ENCODE measurements around the gene LRRN2.

LRRN2 gene

DNA sequence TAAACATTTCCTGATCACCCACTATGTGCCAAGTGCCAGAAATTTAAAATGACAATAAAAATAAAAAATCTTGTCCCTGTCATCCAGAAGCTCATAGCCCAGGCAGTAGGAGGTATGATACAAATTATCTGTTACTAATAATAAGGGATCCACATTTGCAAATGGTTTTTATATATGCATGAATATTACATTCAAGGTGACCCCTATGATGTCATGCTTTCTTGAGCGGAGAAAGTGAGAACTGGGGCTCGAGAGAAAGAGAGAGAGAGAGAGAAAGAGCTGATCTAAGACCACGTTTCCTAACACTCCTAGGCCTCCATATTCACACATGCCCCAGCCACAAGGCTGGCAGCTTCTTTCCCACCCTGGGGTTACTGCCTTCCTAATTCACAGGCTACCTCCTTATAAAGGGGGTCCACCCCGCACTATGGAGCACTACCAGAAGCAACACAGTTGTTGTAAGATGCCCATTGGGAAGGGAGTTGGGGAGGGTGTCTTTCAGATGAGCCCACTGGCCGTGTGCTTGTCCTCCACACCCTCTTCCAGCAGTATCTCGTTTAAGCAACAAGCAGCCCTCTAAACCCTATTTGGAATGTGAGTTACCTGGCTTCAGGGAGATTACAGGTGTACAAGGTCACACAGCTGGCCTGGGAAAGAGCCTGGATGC, 28.8 kb upstream of the LRRN2 start:
- DNase-seq: no peak
- in situ Hi-C loops (cut with HindIII; ENCODE audit: low pct_ligation_motif_present, low pct_unique_long_range_greater_than_20kb, low sequenced_read_pairs): no loop called here

DNA sequence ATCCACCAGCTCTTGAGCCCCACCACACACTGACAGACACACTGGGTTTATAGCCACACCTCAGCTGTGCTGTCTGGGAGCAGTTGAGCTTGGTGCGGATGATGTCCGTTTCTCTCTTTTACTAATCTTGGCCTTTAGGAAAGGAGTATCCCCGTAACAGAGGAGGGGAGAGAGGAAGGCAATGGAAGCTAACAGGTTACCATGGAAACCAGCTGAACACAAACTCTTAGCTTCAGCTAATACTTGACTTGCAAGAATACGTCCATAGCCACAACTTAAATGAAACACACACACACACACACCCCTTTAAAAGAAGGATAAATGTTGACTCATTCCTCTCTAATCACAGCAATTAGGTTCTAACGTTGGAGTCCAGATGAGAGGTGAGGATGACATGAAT, 28.0 kb upstream of the LRRN2 start:
- in situ Hi-C loops (cut with HindIII; ENCODE audit: low pct_ligation_motif_present, low pct_unique_long_range_greater_than_20kb, low sequenced_read_pairs): no loop called here
- DNase-seq: no peak

DNA sequence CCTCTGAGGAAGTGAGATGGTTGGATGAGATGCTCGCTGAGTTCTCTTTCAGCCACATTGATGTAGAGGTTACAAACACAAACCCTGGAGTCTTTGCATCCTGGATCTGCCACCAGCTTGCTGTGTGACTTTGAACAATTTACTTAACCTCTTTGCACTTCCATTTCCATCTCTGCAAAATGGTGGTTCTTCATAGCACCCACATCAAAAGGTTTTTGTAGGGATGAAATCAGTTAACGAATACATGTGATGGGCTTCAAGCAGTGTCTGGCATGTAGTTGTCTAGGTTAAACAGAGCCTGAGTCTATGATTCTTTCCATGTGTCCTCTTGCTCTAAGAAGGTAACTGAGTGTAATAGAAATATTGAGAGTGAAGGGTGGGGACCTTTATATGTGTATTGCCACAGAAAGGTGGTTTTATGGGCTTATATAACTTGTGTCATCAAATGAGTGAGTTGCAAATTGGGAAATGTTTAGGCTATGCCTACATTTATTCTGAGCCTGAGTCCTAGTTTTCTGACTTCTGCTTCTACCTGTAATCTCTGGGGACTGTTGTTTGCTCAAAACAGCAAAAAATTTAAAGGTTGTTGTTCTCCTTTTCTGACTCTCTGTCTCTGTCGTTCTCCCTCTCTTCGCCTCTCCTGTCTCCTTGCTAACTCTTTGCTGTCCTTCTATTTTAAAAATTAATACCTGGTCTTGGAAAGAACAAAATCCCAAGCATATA, 27.3 kb upstream of the LRRN2 start:
- DNase-seq: no peak

DNA sequence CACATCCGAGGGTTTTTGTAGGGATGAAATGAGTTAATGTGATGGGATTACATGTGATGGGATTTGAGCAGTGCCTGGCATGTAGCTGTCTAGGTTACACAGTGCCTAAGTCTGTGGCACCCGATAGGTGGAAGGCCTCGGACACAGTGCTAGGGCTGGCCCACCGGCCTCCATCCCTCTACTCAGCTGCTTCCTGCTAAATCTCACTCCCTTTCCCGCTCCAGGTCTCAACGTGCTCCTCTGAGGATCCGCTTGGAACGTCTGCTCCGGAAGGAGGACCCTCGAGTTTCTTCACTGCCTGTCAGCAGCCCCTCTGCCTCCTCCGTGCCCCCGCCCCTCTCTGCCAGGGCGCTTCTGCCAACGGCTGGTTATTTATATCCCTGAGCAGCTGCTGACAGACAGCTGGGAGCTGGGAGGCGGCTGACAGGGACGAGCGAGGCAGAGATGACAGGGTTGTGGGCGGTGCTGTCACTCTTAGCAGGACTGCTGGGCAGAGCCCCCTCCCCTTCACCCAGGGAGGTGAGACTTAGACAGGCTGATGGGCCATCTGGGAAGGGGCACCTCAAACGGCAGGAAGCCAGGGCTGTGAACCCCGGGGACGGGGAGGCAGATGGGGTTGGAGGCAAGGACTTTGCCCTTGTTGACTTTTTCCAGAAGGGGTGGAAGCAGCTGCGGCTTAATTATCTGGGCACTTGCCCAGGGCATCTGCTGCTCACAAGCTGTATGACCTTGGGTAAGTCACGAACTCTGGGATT, 26.6 kb upstream of the LRRN2 start:
- in situ Hi-C loops (cut with HindIII; ENCODE audit: low pct_ligation_motif_present, low pct_unique_long_range_greater_than_20kb, low sequenced_read_pairs): no loop called here
- DNase-seq: no peak

More for the DNA sequence above, 27.3 kb upstream of the LRRN2 start:
- in situ Hi-C loops (cut with HindIII; ENCODE audit: low pct_ligation_motif_present, low pct_unique_long_range_greater_than_20kb, low sequenced_read_pairs): no loop called here

DNA sequence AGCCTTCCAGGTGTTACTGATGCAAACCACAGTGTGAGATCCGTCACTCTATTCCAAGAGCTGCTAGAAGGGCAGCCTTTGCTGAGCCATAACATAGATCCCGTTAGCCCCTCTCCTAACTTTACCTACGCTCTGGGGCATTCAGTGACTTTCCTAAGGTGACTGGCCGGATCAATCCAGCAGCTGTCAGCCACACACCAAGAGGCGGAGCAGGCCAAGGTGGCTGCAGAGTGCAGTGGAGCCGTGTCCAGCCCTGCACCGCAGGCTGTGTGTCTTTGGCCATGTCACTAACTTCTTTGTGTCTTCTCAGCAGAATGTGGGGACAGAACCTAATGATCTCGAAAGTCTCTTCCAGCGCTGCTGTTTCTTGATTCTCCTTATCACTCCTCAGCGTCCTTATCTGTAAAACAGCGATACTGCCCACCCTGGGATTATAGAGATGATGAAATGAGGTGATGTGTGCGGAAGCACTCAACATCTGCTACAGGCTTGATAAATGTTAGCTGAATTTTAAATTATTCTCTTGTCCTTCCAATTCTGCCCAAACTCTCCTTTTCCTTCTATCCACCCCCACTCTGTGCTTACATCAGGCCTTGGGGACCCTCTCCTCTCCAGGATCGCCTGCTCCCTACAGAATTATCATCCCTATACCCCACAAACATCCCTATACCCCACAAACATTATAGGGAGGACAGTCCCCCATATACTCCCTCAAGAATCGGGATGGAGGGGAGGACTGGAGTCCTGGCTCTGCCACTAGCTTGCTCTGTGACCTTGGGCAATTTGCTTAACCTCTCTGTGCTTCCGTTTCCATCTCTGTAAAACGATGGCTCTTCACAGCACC, 25.8 kb upstream of the LRRN2 start:
- DNase-seq: no peak
- in situ Hi-C loops (cut with HindIII; ENCODE audit: low pct_ligation_motif_present, low pct_unique_long_range_greater_than_20kb, low sequenced_read_pairs): no loop called here

DNA sequence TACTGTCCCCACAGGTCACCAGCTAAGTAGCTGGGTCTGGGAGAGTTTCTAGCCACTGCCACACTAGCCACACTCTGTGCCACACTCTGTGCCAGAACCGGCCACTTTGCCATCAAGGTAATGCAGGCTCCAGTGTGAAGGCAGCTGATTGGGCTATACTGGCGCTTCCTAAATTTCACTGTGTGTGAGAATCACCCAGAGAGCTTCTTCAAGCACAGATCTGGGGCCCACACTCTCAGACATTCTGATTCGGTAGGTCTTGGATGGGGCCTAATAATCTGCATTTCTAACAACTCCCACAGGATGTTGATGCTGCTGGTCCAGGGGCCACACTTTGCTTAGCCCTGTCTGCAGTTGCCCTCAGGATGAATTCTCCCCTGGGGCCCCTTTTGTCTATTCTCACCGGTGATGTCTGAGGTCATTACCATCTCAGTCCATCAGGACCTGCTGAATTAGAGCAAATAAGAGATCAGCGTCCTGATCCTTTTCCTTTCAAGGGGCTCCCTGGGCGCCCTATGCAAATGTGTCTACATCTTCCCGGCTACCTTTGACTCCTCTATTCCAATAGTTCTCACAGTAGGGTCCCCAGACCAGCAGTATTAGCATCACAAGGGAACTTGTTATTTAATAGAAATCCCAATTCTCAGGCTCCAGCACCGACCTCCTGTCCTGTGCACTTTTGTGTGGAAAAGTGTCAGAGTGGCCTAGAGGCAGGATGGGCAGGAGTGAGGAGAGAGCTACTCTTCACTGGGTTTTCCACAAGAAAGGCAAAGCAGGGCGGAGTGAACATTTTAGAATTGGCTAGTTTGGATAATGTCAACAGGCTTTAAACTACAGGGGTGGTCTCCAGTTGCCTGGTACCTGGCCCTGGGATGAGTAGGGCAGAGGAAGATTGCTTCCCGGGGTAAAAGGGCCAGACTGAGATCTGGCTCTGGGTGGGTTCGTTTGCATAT, 24.7 kb upstream of the LRRN2 start:
- DNase-seq: no peak
- in situ Hi-C loops (cut with HindIII; ENCODE audit: low pct_ligation_motif_present, low pct_unique_long_range_greater_than_20kb, low sequenced_read_pairs): no loop called here

DNA sequence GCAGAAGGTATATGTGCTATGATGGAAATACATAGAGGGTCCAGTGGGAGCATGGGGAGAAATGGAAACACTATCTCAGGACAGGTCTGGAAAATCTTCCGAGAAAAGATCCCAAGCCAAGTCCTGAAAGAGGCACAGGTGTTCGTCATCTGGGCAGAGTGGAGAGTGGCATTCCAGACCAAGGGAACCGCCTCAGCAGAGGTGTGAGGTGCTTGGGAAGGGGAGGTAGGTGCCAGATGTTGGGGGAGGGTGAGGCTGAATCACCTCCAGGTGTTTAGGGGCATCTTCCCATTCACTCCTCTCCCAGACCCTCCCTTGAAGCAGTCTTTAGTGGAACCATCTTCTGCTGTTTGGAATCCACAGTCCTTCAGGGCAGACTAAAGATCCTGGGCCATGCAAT, 23.5 kb upstream of the LRRN2 start:
- in situ Hi-C loops (cut with HindIII; ENCODE audit: low pct_ligation_motif_present, low pct_unique_long_range_greater_than_20kb, low sequenced_read_pairs): no loop called here
- DNase-seq: no peak

DNA sequence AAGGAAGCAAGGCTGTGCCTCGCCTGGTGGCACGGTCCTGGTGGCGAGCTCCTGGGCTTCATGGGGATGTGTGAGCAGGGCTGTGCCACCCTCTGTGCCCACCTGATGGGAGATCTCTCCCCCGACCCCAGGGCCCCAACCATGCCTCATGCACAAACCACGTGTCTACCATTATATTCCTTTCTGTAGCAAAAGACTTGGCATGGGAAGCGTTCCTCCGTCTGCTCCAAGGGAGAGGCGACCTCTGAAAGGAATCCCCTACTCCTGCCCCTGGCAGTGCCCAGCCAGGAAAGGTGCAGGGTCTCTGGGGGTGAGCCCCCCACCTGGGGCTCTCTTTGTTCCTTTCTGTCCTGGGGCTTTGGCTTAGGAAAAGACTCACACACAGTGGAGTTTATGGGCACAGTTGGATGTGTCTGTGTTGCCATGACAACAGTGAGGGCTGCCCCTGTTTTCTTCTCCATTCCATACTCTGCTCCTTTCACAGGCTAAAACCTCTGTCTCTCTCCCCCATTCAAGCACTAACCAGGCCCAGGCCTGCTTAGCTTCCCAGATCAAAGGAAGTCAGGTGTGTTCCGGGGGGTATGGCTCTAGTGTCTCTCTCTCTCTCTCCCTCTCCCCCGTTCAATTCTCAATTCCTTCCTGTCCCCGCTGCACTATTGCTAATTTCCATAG, 21.4 kb upstream of the LRRN2 start:
- no peak for DNase-seq
- in situ Hi-C loops (cut with HindIII; ENCODE audit: low pct_ligation_motif_present, low pct_unique_long_range_greater_than_20kb, low sequenced_read_pairs): no loop called here

DNA sequence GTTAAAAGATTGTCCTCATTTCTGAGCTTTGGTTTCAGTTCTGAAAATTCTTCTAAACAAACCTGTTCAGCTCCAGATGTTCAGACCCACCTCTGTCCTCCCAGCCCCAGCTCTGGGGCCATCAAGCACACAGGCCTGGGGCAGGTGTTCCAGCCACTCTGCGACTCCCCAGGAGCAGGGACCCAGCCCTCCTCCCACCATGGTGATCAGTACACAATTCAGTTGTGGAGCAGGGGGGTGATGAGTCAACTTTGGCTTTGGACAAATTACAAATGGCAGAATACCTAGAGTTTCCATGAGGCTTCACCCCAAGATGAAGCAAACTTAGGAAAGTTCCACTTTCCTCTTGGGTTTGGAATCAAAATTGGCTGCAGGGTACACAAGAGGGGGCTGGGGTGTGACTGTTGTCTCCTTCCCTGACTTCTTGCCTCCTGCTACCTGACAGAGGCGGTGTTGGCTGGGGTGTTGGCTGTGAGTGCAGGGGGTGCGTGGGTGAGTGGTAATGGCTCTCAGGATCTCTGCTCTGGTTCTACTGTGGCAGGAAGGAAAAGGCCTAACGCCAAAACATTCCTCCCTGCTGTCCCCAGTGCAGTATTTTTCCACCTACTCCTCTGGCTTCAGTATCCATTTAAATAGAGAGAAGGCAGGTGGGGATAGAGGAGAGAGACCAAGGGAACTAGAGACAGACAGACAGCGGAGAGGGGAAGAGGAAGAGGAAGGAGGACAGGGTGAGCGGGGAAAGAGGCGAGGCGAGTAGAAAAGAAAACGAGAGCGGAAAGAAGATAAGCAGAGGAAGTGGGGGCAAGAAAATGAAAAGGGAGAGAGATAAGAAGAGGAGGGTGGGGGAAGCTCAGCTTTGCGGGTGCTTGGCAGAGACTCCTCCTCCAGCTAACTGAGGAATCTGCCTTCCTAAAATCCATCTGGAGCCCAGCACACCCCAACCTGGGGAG, 20.6 kb upstream of the LRRN2 start:
- DNase-seq: no peak
- in situ Hi-C loops (cut with HindIII; ENCODE audit: low pct_ligation_motif_present, low pct_unique_long_range_greater_than_20kb, low sequenced_read_pairs): no loop called here

DNA sequence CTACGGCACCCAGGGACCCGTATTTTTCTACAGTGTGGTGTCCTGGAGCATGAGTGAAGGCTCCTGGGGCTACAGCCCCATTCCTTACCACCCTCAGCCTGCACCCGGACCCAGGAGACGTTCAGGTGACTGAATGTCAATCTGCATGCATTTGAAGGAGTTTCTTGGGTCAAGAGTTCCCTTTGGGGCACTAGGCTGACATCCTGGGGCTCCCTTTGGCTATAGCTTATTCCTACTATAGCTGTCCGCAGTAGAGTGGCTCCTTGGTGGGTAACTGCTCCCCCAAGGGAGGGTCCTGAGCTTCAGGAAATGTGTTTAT, 19.9 kb upstream of the LRRN2 start:
- in situ Hi-C loops (cut with HindIII; ENCODE audit: low pct_ligation_motif_present, low pct_unique_long_range_greater_than_20kb, low sequenced_read_pairs): no loop called here

DNA sequence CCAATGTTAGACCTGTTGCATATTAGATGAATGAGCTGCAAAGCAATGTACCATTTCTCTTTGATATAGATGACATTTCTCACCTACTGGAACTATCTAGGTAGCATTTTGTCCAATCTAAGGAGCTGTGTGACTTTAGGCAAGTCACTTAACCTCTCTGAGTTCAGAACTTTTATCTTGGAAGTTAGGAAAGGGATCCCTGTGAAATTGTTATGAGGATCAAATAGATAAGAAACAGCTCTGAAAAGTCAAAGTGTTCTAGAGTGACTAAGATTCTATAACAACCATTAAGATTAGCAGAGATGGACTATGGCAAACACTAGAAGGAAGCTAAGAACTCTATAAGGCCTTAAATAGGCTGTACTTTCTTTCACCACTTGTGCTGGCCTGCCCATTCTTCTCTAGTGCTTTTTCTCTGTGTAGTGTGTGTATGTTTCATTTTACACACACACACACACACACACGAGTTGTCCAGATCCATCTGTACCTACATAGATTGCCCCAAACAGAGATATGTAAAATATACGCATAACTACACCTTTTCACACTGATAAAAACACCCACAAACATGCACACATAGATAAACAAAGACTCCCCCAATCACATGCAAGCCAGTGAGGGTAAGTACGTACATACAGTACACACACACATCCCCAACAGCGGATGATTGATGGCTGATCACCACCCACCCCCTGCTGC, 19.4 kb upstream of the LRRN2 start:
- in situ Hi-C loops (cut with HindIII; ENCODE audit: low pct_ligation_motif_present, low pct_unique_long_range_greater_than_20kb, low sequenced_read_pairs): no loop called here
- DNase-seq: no peak

More for the DNA sequence above, 19.9 kb upstream of the LRRN2 start:
- no peak for DNase-seq

DNA sequence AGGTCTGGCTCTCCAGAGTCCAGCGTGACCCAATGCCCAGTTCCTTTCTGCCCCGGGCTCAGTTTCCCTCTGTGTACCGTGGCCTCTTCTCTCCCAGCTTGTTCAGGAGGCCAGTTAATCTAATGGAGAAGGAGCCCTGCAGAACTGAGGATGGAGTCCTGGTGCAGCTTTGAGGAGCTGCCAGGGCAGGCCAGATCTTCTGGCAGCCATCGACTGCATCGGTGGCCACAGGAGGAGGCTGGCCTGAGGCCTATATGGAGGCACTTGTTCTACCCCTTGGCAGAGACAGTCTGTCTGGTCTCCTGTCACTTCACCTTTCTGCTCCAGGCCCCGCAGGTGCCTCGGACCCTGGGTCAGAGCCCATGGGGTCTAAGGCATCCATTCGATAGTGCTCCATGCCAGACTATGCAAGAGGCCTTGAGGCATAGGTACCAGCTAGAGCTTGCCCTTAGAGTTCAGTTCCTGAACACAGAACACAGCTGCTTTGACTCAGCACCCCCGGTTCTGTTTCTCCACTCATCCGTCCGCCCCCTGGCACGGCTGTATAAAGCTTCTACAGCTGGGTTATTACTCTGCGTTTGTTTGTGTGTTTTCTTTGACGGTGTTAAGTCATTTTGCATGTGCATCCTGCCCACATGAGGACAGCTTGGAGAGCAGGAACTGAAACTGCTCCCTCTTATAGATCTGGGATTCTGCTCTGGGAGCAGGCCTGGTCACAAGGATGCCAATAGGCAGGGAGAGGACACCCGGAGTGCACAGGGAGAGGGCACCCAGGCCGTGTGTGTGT, 18.5 kb upstream of the LRRN2 start:
- in situ Hi-C loops (cut with HindIII; ENCODE audit: low pct_ligation_motif_present, low pct_unique_long_range_greater_than_20kb, low sequenced_read_pairs): no loop called here
- no peak for DNase-seq

DNA sequence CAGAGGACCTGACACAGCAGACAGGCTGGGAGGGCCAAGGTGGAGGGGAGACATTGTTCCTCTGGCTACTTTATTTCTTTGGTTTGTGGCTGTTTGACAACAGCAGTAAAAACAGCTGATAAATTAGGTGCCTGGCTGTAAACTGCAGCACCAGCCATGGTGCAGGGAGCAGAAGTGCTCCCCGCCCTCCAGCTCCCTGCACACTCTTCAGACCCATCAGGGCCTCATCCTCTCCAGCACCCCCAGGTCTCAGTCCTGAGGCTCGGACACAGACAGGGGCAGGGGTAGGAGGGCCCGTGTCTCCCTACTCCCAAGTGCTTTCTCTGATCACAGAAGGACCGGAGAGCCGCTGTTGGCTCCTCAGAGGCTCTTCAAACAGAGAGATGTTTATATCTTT, 17.7 kb upstream of the LRRN2 start:
- DNase-seq: no peak
- in situ Hi-C loops (cut with HindIII; ENCODE audit: low pct_ligation_motif_present, low pct_unique_long_range_greater_than_20kb, low sequenced_read_pairs): no loop called here

DNA sequence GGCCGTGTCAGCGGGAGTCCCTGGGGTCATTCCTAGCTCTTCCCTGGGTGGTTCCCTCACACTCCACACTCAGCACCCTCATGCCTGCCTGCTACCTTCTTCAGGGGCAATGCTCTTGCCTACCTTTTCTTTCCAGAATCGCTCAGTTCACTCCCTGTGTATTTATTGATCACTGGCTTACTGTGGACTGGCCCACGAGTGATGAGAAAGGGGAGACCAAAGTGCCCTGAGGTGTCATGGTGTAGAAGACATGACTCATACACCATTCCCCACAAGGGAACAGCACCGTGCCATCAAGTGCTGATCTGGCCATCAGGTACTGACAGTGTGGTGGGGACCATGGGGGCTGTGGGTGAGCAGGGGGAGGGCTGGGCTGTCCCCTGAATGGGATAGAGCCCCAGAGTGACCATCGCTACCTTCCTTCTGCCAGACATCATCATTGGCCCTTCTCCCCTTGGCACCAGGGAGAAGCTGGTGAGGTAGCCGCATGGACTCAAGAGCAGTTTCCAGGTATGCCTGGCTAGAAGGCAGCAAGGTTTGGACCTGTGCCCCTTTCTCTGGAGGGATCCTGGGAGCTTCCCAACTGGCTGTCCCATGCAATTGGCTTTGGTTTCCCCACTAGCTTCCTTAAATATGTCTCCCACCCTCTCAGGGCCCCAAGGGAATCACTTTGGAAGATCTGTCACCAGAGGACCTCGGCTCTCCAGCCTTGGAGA, 17.2 kb upstream of the LRRN2 start:
- in situ Hi-C loops (cut with HindIII; ENCODE audit: low pct_ligation_motif_present, low pct_unique_long_range_greater_than_20kb, low sequenced_read_pairs): no loop called here

DNA sequence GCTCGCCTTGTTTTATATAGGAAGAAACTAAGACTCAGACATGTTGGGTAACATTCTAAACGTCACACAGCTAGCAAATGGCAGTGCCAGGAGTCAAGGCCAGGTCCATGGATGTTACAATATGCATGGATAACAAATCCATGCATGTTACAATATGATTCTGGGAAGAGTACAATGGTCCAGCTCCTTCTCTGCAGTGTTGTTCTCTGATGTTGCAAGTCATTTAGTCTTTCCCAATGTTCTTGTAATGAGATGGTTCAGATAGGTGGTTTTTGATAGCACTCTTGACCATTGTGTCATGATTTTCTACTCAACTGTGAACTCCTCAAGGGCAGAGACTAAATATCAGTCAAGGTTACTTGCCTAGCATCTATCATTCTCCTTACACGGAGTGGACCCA, 15.7 kb upstream of the LRRN2 start:
- no peak for DNase-seq
- in situ Hi-C loops (cut with HindIII; ENCODE audit: low pct_ligation_motif_present, low pct_unique_long_range_greater_than_20kb, low sequenced_read_pairs): no loop called here

More for the DNA sequence above, 17.2 kb upstream of the LRRN2 start:
- DNase-seq: no peak

Measured in ACHN (cell line).